Measurements from ENCODE around the gene GDF7. TPM values are rescaled to one million over a fixed set of nuclear protein-coding genes. Genes with fewer than 3 reads are reported as not detected.

The GDF7 gene
- total and polyA plus RNA-seq, 4 donors: 0.74 to 1.7 (median 1.2) TPM

GRCh38 chr2:20622296-20622686 lies 44.7 kb upstream of the GDF7 start:
- Histone ChIP-seq H3K36me3 (ENCODE audit: control insufficient read depth, insufficient read depth, low read length) (peaks cover 91% of the 10 kb centered on the region), H3K4me1 (ENCODE audit: control insufficient read depth, insufficient read depth, low read length) (peaks cover 69% of the 10 kb centered on the region)
- 83% methylated on average over 11 of the region's 11 CpGs for whole genome bisulfite sequencing (ENCODE audit: insufficient coverage)

GRCh38 chr2:20622731-20623130 lies 44.2 kb upstream of the GDF7 start:
- Histone ChIP-seq H3K27me3 (ENCODE audit: control insufficient read depth, insufficient read depth, low read length) (no peaks in the 10 kb centered on the region), H3K27ac (ENCODE audit: low read depth, low read length) (no peak overlapping the region), H3K36me3 (ENCODE audit: control insufficient read depth, insufficient read depth, low read length) (peaks cover 90% of the 10 kb centered on the region), H3K4me1 (ENCODE audit: control insufficient read depth, insufficient read depth, low read length) (peaks cover 66% of the 10 kb centered on the region), H3K4me3 (ENCODE audit: low read depth, low read length) (no peak overlapping the region), H3K9me3 (ENCODE audit: control insufficient read depth, insufficient read depth, low read length) (no peaks in the 10 kb centered on the region)
- WGBS (ENCODE audit: insufficient coverage): 47% methylated on average over 9 of the region's 10 CpGs
- DNase-seq (ENCODE audit: low read depth in 4 of 6, low spot score in 6 of 6): peak in 1 of 6 donors; percentile 81

More at GRCh38 chr2:20622296-20622686, 44.7 kb upstream of the GDF7 start:
- DNase-seq (ENCODE audit: low read depth in 4 of 6, low spot score in 6 of 6): no peak
- H3K27me3 ChIP-seq (ENCODE audit: control insufficient read depth, insufficient read depth, low read length): no peaks in the 10 kb centered on the region
- no peaks in the 10 kb centered on the region for H3K9me3 ChIP-seq (ENCODE audit: control insufficient read depth, insufficient read depth, low read length)
- no peak overlapping the region for H3K27ac ChIP-seq (ENCODE audit: low read depth, low read length)
- no peak overlapping the region for H3K4me3 ChIP-seq (ENCODE audit: low read depth, low read length)

- peaks cover 85% of the 10 kb centered on the region for H3K36me3 ChIP-seq (ENCODE audit: control insufficient read depth, insufficient read depth, low read length)
- DNase-seq (ENCODE audit: low read depth in 4 of 6, low spot score in 6 of 6): no peak
- no peak overlapping the region for H3K4me3 ChIP-seq (ENCODE audit: low read depth, low read length)
- H3K9me3 ChIP-seq (ENCODE audit: control insufficient read depth, insufficient read depth, low read length): no peaks in the 10 kb centered on the region
- no peak overlapping the region for H3K27ac ChIP-seq (ENCODE audit: low read depth, low read length)
- 71% methylated on average over 7 of the region's 10 CpGs for WGBS (ENCODE audit: insufficient coverage)
- peaks cover 61% of the 10 kb centered on the region for H3K4me1 ChIP-seq (ENCODE audit: control insufficient read depth, insufficient read depth, low read length)
- H3K27me3 ChIP-seq (ENCODE audit: control insufficient read depth, insufficient read depth, low read length): no peaks in the 10 kb centered on the region
Observed at GRCh38 chr2:20623241-20623640, 43.7 kb upstream of the GDF7 start.

- Histone ChIP-seq H3K4me3 (ENCODE audit: low read depth, low read length) (no peak overlapping the region), H3K36me3 (ENCODE audit: control insufficient read depth, insufficient read depth, low read length) (peaks cover 80% of the 10 kb centered on the region), H3K4me1 (ENCODE audit: control insufficient read depth, insufficient read depth, low read length) (peaks cover 56% of the 10 kb centered on the region), H3K27ac (ENCODE audit: low read depth, low read length) (no peak overlapping the region), H3K9me3 (ENCODE audit: control insufficient read depth, insufficient read depth, low read length) (no peaks in the 10 kb centered on the region), H3K27me3 (ENCODE audit: control insufficient read depth, insufficient read depth, low read length) (no peaks in the 10 kb centered on the region)
- WGBS (ENCODE audit: insufficient coverage): 95% methylated on average over 6 of the region's 7 CpGs
- DNase-seq (ENCODE audit: low read depth in 4 of 6, low spot score in 6 of 6): no peak
Observed at GRCh38 chr2:20623741-20624155, 43.2 kb upstream of the GDF7 start.

GRCh38 chr2:20624156-20624883 lies 42.6 kb upstream of the GDF7 start:
- H3K36me3 ChIP-seq (ENCODE audit: control insufficient read depth, insufficient read depth, low read length): peaks cover 78% of the 10 kb centered on the region
- 93% methylated on average over 19 of the region's 20 CpGs for WGBS (ENCODE audit: insufficient coverage)
- DNase-seq (ENCODE audit: low read depth in 4 of 6, low spot score in 6 of 6): no peak

GRCh38 chr2:20624884-20625485 lies 42.0 kb upstream of the GDF7 start:
- Histone ChIP-seq H3K36me3 (ENCODE audit: control insufficient read depth, insufficient read depth, low read length) (peaks cover 74% of the 10 kb centered on the region), H3K9me3 (ENCODE audit: control insufficient read depth, insufficient read depth, low read length) (no peaks in the 10 kb centered on the region), H3K4me1 (ENCODE audit: control insufficient read depth, insufficient read depth, low read length) (peaks cover 49% of the 10 kb centered on the region), H3K27ac (ENCODE audit: low read depth, low read length) (peak overlapping the region; percentile 15), H3K4me3 (ENCODE audit: low read depth, low read length) (no peak overlapping the region), H3K27me3 (ENCODE audit: control insufficient read depth, insufficient read depth, low read length) (no peaks in the 10 kb centered on the region)
- no peak for DNase-seq (ENCODE audit: low read depth in 4 of 6, low spot score in 6 of 6)
- WGBS (ENCODE audit: insufficient coverage): 84% methylated on average over 11 of the region's 11 CpGs

More at GRCh38 chr2:20624156-20624883, 42.6 kb upstream of the GDF7 start:
- peaks cover 50% of the 10 kb centered on the region for H3K4me1 ChIP-seq (ENCODE audit: control insufficient read depth, insufficient read depth, low read length)
- no peaks in the 10 kb centered on the region for H3K27me3 ChIP-seq (ENCODE audit: control insufficient read depth, insufficient read depth, low read length)
- no peak overlapping the region for H3K4me3 ChIP-seq (ENCODE audit: low read depth, low read length)
- no peaks in the 10 kb centered on the region for H3K9me3 ChIP-seq (ENCODE audit: control insufficient read depth, insufficient read depth, low read length)
- no peak overlapping the region for H3K27ac ChIP-seq (ENCODE audit: low read depth, low read length)

- Histone ChIP-seq H3K27ac (ENCODE audit: low read depth, low read length) (peak overlapping the region; percentile 15), H3K36me3 (ENCODE audit: control insufficient read depth, insufficient read depth, low read length) (peaks cover 70% of the 10 kb centered on the region), H3K4me1 (ENCODE audit: control insufficient read depth, insufficient read depth, low read length) (peaks cover 49% of the 10 kb centered on the region), H3K27me3 (ENCODE audit: control insufficient read depth, insufficient read depth, low read length) (no peaks in the 10 kb centered on the region), H3K9me3 (ENCODE audit: control insufficient read depth, insufficient read depth, low read length) (no peaks in the 10 kb centered on the region), H3K4me3 (ENCODE audit: low read depth, low read length) (no peak overlapping the region)
- DNase-seq (ENCODE audit: low read depth in 4 of 6, low spot score in 6 of 6): no peak
- 86% methylated on average over 12 of the region's 19 CpGs for WGBS (ENCODE audit: insufficient coverage)
Observed at GRCh38 chr2:20625491-20626391, 41.2 kb upstream of the GDF7 start.

- no peaks in the 10 kb centered on the region for H3K9me3 ChIP-seq (ENCODE audit: control insufficient read depth, insufficient read depth, low read length)
- no peak overlapping the region for H3K27ac ChIP-seq (ENCODE audit: low read depth, low read length)
- peaks cover 67% of the 10 kb centered on the region for H3K36me3 ChIP-seq (ENCODE audit: control insufficient read depth, insufficient read depth, low read length)
- no peak for DNase-seq (ENCODE audit: low read depth in 4 of 6, low spot score in 6 of 6)
- WGBS (ENCODE audit: insufficient coverage): 93% methylated on average over 2 of the region's 2 CpGs
- no peaks in the 10 kb centered on the region for H3K27me3 ChIP-seq (ENCODE audit: control insufficient read depth, insufficient read depth, low read length)
- no peak overlapping the region for H3K4me3 ChIP-seq (ENCODE audit: low read depth, low read length)
- H3K4me1 ChIP-seq (ENCODE audit: control insufficient read depth, insufficient read depth, low read length): peaks cover 49% of the 10 kb centered on the region
Observed at GRCh38 chr2:20626392-20626697, 40.6 kb upstream of the GDF7 start.

GRCh38 chr2:20626698-20627513 lies 40.0 kb upstream of the GDF7 start:
- no peak for DNase-seq (ENCODE audit: low read depth in 4 of 6, low spot score in 6 of 6)
- no peaks in the 10 kb centered on the region for H3K9me3 ChIP-seq (ENCODE audit: control insufficient read depth, insufficient read depth, low read length)
- H3K27me3 ChIP-seq (ENCODE audit: control insufficient read depth, insufficient read depth, low read length): no peaks in the 10 kb centered on the region
- no peak overlapping the region for H3K4me3 ChIP-seq (ENCODE audit: low read depth, low read length)
- H3K27ac ChIP-seq (ENCODE audit: low read depth, low read length): no peak overlapping the region
- H3K4me1 ChIP-seq (ENCODE audit: control insufficient read depth, insufficient read depth, low read length): peaks cover 47% of the 10 kb centered on the region
- peaks cover 61% of the 10 kb centered on the region for H3K36me3 ChIP-seq (ENCODE audit: control insufficient read depth, insufficient read depth, low read length)
- 87% methylated on average over 19 of the region's 20 CpGs for WGBS (ENCODE audit: insufficient coverage)
